HG03378 (cell line): ENCODE data around the gene UBC.
"Not testable (repeated sequence)": the region's sequence is repeated elsewhere in the genome, so short reads cannot be mapped to it uniquely, and the experiment has no call there.

Experiments
- ATAC-seq: cut with Tn5 transposase; IDR thresholded peaks from one replicate; pipeline ENCODE4 v1.9.1; 2021; ENCODE audit warnings: mild to moderate bottlenecking, moderate library complexity; ENCODE audit not compliant: unreplicated experiment

The UBC gene

GRCh38 chr12:124888260-124888659 is 26.2 kb downstream of the UBC start:
- ATAC-seq: no peak

GRCh38 chr12:124887766-124888165 is 26.7 kb downstream of the UBC start:
- ATAC-seq: not testable (repeated sequence)

GRCh38 chr12:124884587-124885438 is 29.6 kb downstream of the UBC start:
- peak; percentile 84 for ATAC-seq

GRCh38 chr12:124883263-124884130 is 31.0 kb downstream of the UBC start:
- no peak for ATAC-seq

GRCh38 chr12:124881123-124881522 is 33.3 kb downstream of the UBC start:
- no peak for ATAC-seq

DNA sequence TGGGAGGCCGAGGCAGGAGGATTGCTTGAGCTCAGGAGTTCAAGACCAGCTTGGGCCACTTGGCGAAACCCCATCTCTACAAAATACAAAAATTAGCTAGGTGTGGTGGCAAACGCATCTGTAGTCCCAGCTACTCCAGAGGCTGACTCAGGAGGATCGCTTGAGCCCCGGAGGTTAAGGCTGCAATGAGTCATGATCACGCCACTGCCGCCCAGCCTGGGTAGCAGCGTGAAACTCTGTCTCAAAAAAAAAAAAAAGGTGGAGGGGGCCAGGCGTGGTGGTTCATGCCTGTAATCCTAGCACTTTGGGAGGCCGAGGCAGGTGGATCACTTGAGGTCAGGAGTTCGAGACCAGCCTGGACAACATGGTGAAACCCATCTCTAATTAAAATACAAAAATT is 34.1 kb downstream of the UBC start:
- ATAC-seq: not testable (repeated sequence)

DNA sequence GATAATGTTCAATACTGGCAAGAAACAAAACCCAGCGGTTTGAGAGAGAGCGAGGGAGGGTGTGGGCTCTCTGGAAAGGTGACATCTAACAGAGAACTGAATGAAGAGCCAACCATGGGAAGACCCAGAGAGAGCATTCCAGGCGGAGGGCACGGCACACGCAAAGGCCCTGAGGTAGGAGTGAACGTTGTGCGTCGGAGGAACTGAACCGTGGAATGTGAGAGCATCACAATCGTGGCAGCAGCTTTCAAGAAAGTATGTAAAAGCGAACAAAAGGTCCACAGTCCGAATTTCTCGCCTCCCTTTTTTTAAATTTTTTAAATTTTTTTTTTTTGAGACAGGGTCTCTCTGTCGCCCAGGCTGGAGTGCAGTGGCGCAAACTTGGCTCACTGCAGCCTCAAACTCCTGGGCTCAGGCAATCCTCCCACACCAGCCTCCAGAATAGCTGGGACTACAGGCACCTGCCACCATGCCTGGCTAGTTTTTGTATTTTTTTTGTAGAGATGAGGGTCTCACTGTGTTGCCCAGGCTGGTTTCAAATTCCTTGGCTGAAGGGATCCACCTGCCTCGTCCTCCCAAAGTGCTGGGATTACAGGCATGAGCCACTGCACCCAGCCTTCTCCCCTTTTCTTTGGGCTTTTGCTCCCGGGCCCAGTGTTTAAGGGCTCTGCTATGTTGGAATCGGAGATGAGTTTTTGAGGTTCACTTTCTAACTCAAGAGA is 35.5 kb downstream of the UBC start:
- no peak for ATAC-seq

GRCh38 chr12:124877423-124877822 is 37.0 kb downstream of the UBC start:
- no peak for ATAC-seq

GRCh38 chr12:124876171-124876570 is 38.3 kb downstream of the UBC start:
- ATAC-seq: no peak

DNA sequence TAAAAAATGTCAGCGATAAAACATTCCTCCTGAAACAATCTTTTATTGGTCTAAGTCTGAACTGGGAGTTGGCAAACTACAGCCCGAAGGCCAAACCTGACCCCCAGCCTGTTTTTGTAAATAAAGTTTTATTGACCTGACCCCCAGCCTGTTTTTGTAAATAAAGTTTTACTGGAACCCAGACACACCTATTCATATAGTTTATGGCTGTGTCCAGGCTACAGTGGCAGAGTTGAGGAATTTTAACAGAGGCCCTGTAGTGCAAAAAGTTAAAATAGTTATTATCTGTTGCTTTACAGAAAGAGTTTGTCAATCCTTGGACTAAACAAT is 38.7 kb downstream of the UBC start:
- no peak for ATAC-seq

- no peak for ATAC-seq
These were observed 39.3 kb downstream of the UBC start for GRCh38 chr12:124874988-124875802.

- ATAC-seq: no peak
These were observed 40.3 kb downstream of the UBC start for GRCh38 chr12:124874188-124874587.

GRCh38 chr12:124872068-124872719 is 42.3 kb downstream of the UBC start:
- no peak for ATAC-seq

- no peak for ATAC-seq
These were observed 43.2 kb downstream of the UBC start for GRCh38 chr12:124871297-124871696.

DNA sequence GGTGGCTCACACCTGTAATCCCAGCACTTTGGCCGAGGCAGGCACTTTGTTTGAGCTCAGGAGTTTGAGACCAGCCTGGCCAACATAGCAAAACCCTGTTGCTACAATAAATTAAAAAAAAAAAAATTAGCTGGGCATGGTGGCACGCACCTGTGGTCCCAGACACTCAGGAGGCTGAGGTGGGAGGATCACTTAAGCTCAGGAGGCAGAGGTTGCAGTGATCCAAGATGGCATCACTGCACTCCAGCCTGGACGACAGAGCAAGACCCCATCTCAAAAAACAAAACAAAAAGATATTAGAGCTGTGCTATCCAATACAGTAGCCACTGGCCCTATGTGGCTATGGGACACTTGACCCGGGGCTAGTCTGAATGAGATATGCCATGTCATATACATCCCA is 43.9 kb downstream of the UBC start:
- ATAC-seq: no peak

- ATAC-seq: no peak
These were observed 45.3 kb downstream of the UBC start for GRCh38 chr12:124869059-124869665.

DNA sequence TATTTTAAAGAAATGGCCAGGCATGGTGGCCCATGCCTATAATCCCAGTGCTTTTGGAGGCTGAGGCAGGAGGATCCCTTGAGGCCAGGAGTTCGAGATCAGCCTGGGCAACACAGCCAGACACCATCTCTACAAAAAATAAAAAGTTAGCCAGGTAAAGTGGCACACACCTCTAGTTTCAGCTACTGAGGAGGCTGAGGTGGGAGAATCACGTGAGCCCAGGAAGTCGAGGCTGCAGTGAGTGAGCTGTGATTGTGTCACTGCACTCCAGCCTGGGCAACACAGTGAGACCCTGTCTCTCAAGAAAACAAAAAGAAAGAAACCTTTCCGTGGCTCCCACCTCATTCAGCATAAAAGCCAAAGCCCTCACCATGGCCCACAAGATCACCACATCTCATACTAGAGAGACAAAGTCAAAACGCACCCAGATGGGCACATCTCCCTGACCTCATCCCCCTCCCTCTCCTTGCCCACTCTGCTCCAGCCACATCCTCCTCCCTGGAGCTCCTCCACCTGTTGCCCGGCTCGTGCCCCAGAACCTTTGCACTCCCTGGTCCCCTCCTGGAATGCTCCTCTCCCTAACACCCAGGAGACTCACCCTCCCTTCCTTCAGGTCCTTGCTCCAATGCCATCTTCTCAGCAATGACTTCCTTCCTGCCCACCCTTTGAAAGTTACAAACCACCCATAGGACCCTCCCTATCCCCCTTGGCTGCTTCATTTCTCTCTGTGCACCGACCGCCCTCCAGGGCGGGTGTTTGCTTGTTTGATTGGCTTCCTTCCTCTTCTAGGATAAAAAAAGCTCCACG is 46.0 kb downstream of the UBC start:
- no peak for ATAC-seq

DNA sequence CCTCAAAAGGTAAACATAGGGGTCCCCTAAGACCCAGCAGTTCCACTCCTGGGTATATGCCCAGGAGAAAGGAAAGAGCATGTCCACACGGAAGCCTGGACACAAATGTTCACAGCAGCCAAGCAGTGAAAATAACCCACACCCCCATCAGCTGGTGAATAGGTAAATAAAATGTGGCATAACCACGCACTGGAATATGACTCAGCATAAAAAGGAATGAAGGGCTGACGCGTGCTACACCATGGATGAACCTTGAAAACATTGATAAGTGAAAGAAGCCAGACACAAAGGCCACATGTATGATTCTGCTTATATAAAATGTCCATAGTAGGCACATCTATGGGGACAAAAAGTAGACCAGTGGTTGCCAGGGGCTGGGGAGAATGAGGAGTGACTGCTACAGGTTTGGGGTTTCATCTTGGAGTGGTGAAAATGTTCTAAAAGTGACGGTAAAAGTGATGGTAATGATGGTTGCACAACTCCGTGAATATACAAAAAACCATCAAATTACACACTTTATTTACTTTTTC is 47.0 kb downstream of the UBC start:
- no peak for ATAC-seq
